Body of pancreas (tissue), 4 donors: ENCODE measurements around the gene ASMT.

Experiments used
- POLR2A ChIP-seq, 3 donors: fragments of 450-650 bp; IDR thresholded peaks; one replicate each; pipeline ENCODE4 v1.6.1; 2016; ENCODE audit warnings: antibody characterized with exemption in 3 of 3, mild to moderate bottlenecking in 2 of 3
- TF ChIP-seq, protein P1 (sequence below), 7 experiments: fragments of 450-650 bp in 4 of 7; fragments of 200-600 bp in 3 of 7; sonication (generic) in 3 of 7; IDR thresholded peaks; one replicate each; pipeline ENCODE4 v1.5.1; 2016 to 2019; ENCODE audit warnings: antibody characterized with exemption in 7 of 7

DNA sequence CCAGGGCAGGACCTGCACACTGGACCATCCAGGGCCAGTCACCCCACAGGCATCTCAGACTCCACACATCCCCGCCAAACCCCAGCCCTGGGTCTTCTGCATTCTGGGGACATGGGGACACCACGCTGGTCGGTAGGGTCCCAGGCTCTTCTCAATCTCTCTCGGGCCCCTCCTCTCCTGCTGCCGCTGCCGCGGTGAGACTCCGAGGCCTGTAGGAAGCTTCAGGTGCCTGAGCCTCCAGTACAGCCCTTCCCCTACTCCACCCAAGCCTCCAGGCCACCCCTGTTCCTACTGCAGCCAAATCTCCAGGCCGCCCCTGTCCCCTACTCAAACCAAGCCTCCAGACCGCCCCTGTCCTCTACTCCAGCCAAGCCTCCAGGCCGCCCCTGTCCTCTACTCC is 5.5 kb upstream of the ASMT start:
- TF ChIP-seq, protein P1, sequence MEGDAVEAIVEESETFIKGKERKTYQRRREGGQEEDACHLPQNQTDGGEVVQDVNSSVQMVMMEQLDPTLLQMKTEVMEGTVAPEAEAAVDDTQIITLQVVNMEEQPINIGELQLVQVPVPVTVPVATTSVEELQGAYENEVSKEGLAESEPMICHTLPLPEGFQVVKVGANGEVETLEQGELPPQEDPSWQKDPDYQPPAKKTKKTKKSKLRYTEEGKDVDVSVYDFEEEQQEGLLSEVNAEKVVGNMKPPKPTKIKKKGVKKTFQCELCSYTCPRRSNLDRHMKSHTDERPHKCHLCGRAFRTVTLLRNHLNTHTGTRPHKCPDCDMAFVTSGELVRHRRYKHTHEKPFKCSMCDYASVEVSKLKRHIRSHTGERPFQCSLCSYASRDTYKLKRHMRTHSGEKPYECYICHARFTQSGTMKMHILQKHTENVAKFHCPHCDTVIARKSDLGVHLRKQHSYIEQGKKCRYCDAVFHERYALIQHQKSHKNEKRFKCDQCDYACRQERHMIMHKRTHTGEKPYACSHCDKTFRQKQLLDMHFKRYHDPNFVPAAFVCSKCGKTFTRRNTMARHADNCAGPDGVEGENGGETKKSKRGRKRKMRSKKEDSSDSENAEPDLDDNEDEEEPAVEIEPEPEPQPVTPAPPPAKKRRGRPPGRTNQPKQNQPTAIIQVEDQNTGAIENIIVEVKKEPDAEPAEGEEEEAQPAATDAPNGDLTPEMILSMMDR (IDR thresholded peaks at IDR 0.05) = no peak
- no peak for TF ChIP-seq POLR2A (IDR thresholded peaks at IDR 0.05)
